GM18951 (cell line): ENCODE results near the gene ANKFN1.

ENCODE experiments used
- POLR2A ChIP-seq: IDR thresholded peaks from 4 replicates; pipeline ENCODE4 v1.6.1; 2011; ENCODE audit warnings: mild to moderate bottlenecking; ENCODE audit not compliant: insufficient read length, insufficient read depth; ENCODE audit errors: extremely low read depth
- in situ Hi-C: fragments of 300-500 bp; cut with MboI; formaldehyde crosslinking; loops from one replicate; pipeline ENCODE4 v1.12.0; 2022; ENCODE audit warnings: low sequenced_read_pairs, mixed read lengths, inconsistent platforms; ENCODE audit not compliant: unreplicated experiment

The ANKFN1 gene

GRCh38 chr17:56177361-56177760 is 24.1 kb downstream of the ANKFN1 start:
- in situ Hi-C loops: no loop called here
- TF ChIP-seq POLR2A: no peak

- no peak for TF ChIP-seq POLR2A
- in situ Hi-C loops: no loop called here
Observed at GRCh38 chr17:56178203-56178602, 24.9 kb downstream of the ANKFN1 start.

GRCh38 chr17:56182081-56182480 is 28.8 kb downstream of the ANKFN1 start:
- TF ChIP-seq POLR2A: no peak
- in situ Hi-C loops: no loop called here

- no peak for TF ChIP-seq POLR2A
- in situ Hi-C loops: no loop called here
Observed at GRCh38 chr17:56184650-56185049, 31.4 kb downstream of the ANKFN1 start.

GRCh38 chr17:56185491-56186221 is 32.4 kb downstream of the ANKFN1 start:
- in situ Hi-C loops: no loop called here
- no peak for TF ChIP-seq POLR2A

- no peak for TF ChIP-seq POLR2A
- in situ Hi-C loops: no loop called here
Observed at GRCh38 chr17:56186222-56186786, 33.0 kb downstream of the ANKFN1 start.

GRCh38 chr17:56203430-56203829 is 50.2 kb downstream of the ANKFN1 start:
- in situ Hi-C loops: no loop called here
- TF ChIP-seq POLR2A: no peak

GRCh38 chr17:56206351-56206750 is 53.1 kb downstream of the ANKFN1 start:
- in situ Hi-C loops: no loop called here
- no peak for TF ChIP-seq POLR2A

- in situ Hi-C loops: no loop called here
- TF ChIP-seq POLR2A: no peak
Observed at GRCh38 chr17:56213031-56213430, 59.8 kb downstream of the ANKFN1 start.

GRCh38 chr17:56217921-56218320 is 64.6 kb downstream of the ANKFN1 start:
- TF ChIP-seq POLR2A: no peak
- in situ Hi-C loops: no loop called here

- TF ChIP-seq POLR2A: no peak
- in situ Hi-C loops: no loop called here
Observed at GRCh38 chr17:56222255-56222654, 69.0 kb downstream of the ANKFN1 start.

GRCh38 chr17:56230660-56231059 is 77.4 kb downstream of the ANKFN1 start:
- in situ Hi-C loops: no loop called here
- no peak for TF ChIP-seq POLR2A

GRCh38 chr17:56231252-56231651 is 78.0 kb downstream of the ANKFN1 start:
- in situ Hi-C loops: no loop called here
- no peak for TF ChIP-seq POLR2A

GRCh38 chr17:56231693-56232092 is 78.4 kb downstream of the ANKFN1 start:
- no peak for TF ChIP-seq POLR2A
- in situ Hi-C loops: no loop called here
